Activated naive CD8-positive, alpha-beta T cell (primary cell): Measurements from ENCODE around the gene DCAF15.
A peak's percentile ranks its signal among the peaks of the same experiment; 100 is the strongest.

Source experiments
- H3K27ac Mint-ChIP-seq: one replicate; pipeline ENCODE4 v1.8.0; 2021; ENCODE audit warnings: mixed read lengths
- H3K27me3 Mint-ChIP-seq: one replicate; pipeline ENCODE4 v1.8.0; 2021; ENCODE audit warnings: mixed read lengths
- H3K36me3 Mint-ChIP-seq: one replicate; pipeline ENCODE4 v1.8.0; 2021; ENCODE audit warnings: mixed read lengths
- H3K4me1 Mint-ChIP-seq: one replicate; pipeline ENCODE4 v1.8.0; 2021; ENCODE audit warnings: low read depth, mixed read lengths
- H3K4me3 Mint-ChIP-seq: one replicate; pipeline ENCODE4 v1.8.0; 2021; ENCODE audit warnings: mild to moderate bottlenecking, mixed read lengths
- H3K9me3 Mint-ChIP-seq: one replicate; pipeline ENCODE4 v1.8.0; 2021; ENCODE audit warnings: low read depth, mixed read lengths

The DCAF15 gene, protein sequence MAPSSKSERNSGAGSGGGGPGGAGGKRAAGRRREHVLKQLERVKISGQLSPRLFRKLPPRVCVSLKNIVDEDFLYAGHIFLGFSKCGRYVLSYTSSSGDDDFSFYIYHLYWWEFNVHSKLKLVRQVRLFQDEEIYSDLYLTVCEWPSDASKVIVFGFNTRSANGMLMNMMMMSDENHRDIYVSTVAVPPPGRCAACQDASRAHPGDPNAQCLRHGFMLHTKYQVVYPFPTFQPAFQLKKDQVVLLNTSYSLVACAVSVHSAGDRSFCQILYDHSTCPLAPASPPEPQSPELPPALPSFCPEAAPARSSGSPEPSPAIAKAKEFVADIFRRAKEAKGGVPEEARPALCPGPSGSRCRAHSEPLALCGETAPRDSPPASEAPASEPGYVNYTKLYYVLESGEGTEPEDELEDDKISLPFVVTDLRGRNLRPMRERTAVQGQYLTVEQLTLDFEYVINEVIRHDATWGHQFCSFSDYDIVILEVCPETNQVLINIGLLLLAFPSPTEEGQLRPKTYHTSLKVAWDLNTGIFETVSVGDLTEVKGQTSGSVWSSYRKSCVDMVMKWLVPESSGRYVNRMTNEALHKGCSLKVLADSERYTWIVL

GRCh38 chr19:13952154-13952930 is at the start of gene DCAF15:
Gene DCAF15, plus strand, starts transcription at chr19:13952509. Its CDS starts 4 bp downstream, at chr19:13952513.
- Mint-ChIP-seq H3K9me3 (no peaks in the 10 kb centered on the region), H3K27ac (peak within 1 kb of the TSS; percentile 90), H3K36me3 (no peaks in the 10 kb centered on the region), H3K4me1 (peaks cover 22% of the 10 kb centered on the region), H3K4me3 (peak within 1 kb of the TSS; percentile 92), H3K27me3 (no peaks in the 10 kb centered on the region)

GRCh38 chr19:13902993-13903555 is 49.2 kb upstream of the DCAF15 start:
- Mint-ChIP-seq H3K36me3 (no peaks in the 10 kb centered on the region), H3K27ac (no peak overlapping the region), H3K27me3 (no peaks in the 10 kb centered on the region), H3K4me3 (no peak overlapping the region), H3K9me3 (no peaks in the 10 kb centered on the region), H3K4me1 (peaks cover 15% of the 10 kb centered on the region)

DNA sequence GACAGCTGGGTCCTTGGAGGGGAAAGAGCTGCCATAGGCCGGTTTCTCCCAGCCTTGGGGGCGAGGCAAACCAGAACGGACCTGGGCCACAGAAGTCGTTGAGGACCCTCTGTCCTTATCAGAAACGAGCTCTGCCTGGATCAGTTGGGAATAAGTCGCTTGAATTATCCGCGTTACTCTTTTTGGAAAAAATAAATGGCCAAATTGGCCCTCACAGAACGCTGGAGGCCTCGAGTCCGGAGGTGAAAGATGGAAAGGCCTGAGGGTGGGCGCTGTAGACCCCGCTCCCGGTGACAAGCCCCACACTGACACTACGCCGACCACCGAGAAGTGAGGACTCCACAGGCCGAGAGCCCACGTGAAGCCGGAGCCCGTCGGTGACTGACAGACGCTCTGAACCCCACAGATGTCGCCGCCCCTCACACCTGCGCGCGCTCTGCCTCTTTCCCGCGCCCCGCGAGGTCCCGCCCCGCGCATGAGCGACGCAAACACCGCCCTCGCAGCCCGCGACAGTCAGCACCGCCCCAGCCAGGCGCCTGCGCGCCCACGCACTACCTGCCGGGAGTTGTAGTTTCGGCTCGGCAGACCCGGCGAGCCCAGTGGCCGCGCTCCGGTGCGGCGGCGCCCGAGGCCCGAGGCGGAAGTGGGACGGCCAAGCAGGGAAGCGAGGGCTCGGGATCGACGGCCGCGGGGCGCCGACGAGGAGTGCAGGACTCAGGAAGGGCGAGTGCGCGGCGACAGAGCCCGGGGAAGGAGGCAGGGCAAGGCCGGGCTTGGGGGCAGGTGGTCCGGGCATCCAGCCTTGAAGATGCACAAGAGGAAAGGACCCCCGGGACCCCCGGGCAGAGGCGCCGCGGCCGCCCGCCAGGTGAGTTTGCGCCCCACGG is 46.4 kb upstream of the DCAF15 start, which contains the start of the genes BRME1 and CC2D1A:
Gene BRME1, minus strand, starts transcription at position 484 of the 887 bp plus-strand sequence. CDS start 1,225 bp downstream, outside the sequence.
Gene CC2D1A, plus strand, starts transcription at position 568 of the 887 bp plus-strand sequence. Its CDS starts 241 bp downstream, at position 809.
- Mint-ChIP-seq H3K36me3 (no peaks in the 10 kb centered on the region), H3K9me3 (no peaks in the 10 kb centered on the region), H3K4me3 (peak within 1 kb of the TSS; percentile 87), H3K27ac (peak within 1 kb of the TSS; percentile 89), H3K27me3 (no peaks in the 10 kb centered on the region), H3K4me1 (peaks cover 15% of the 10 kb centered on the region)

DNA sequence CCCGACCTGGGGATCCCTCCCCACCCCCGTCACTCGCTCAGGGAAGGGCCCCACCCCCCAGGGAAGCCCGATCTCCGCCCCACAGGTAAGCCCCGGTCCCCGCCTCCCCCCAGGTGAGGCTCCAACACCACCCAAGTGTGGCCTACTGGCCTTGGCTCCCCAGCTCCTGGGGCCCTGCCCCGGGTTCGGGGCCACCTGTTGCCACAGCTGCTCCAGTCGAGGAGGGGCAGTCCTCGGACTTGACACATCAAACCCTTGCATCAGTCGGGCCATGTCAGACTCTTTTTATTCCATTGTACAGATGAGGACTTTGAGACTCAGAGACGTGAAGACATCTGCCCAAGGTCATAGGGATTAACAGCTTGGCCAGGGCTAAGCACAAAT is 45.8 kb upstream of the DCAF15 start:
- peak overlapping the region; percentile 87 for H3K4me3 Mint-ChIP-seq
- peaks cover 15% of the 10 kb centered on the region for H3K4me1 Mint-ChIP-seq
- no peaks in the 10 kb centered on the region for H3K27me3 Mint-ChIP-seq
- no peaks in the 10 kb centered on the region for H3K9me3 Mint-ChIP-seq
- no peaks in the 10 kb centered on the region for H3K36me3 Mint-ChIP-seq
- H3K27ac Mint-ChIP-seq = no peak overlapping the region

DNA sequence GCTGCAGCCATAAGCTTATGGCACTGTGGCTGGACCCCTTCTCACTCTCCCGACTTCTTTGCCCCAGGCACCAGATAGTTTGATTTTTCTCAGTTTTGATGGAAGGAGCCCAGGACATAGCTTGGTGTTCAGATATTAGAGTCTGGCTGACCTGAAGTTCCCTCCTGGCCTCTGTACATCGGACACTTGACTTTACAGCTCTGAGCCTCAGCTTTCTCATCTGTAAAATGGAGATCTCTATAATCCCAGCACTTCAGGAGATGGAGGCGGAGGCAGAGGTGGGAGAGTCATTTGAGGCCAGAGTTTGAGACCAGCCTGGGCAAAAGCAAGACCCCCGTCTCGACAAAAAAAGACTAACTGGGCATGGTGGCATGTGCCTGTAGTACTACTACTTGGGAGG is 45.4 kb upstream of the DCAF15 start:
- Mint-ChIP-seq H3K36me3 (no peaks in the 10 kb centered on the region), H3K4me3 (peak overlapping the region; percentile 87), H3K27me3 (no peaks in the 10 kb centered on the region), H3K4me1 (peaks cover 15% of the 10 kb centered on the region), H3K9me3 (no peaks in the 10 kb centered on the region), H3K27ac (peak overlapping the region; percentile 61)

DNA sequence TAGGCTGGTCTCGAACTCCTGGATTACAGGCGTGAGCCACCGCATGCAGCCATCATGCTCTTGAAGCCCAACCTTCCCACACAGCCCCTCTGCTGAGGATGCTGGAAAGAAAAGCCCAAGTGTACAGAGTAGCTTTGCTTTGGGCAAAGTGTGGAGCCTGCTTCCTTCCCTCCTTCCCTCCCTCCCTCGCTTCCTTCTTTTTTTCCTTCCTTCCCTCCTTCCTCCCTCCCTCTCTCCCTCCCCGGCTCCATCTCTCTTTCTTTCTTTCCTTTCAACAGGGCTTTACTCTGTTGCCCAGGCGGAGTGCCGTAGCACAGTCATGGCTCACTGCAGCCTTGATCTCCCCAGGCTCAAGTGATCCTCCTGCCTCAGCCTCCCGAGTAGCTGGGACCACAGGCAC is 43.6 kb upstream of the DCAF15 start:
- Mint-ChIP-seq H3K36me3 (no peaks in the 10 kb centered on the region), H3K4me1 (peaks cover 15% of the 10 kb centered on the region), H3K27ac (no peak overlapping the region), H3K27me3 (no peaks in the 10 kb centered on the region), H3K9me3 (no peaks in the 10 kb centered on the region), H3K4me3 (no peak overlapping the region)

GRCh38 chr19:13909430-13909829 is 42.9 kb upstream of the DCAF15 start:
- Mint-ChIP-seq H3K36me3 (no peaks in the 10 kb centered on the region), H3K4me1 (peaks cover 15% of the 10 kb centered on the region), H3K27ac (no peak overlapping the region)

GRCh38 chr19:13913352-13913751 is 39.0 kb upstream of the DCAF15 start:
- Mint-ChIP-seq H3K36me3 (no peaks in the 10 kb centered on the region), H3K4me3 (no peak overlapping the region)

More at GRCh38 chr19:13909430-13909829, 42.9 kb upstream of the DCAF15 start:
- Mint-ChIP-seq H3K27me3 (no peaks in the 10 kb centered on the region), H3K9me3 (no peaks in the 10 kb centered on the region), H3K4me3 (no peak overlapping the region)

DNA sequence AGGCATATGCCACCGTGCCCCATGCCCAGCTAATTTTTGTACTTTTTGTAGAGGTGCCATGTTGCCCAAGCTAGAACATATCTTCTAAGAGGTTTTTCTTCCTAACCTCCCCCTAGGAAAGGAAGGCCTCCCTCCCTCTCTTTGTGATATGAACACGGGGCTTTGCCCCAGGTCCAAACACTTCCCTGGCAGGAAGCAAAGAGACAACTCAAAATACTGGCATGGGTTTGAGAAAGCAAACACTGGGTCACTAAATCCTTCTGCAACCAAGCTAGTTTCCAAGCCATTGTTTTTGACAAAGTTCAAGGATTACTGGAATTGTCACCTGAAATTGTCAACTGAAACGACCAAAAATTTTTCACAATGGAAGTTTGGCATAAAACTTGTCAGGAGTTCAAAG is 37.5 kb upstream of the DCAF15 start:
- Mint-ChIP-seq H3K36me3 (no peaks in the 10 kb centered on the region), H3K9me3 (no peaks in the 10 kb centered on the region), H3K27ac (no peak overlapping the region), H3K27me3 (no peaks in the 10 kb centered on the region), H3K4me1 (no peaks in the 10 kb centered on the region), H3K4me3 (no peak overlapping the region)

More at GRCh38 chr19:13913352-13913751, 39.0 kb upstream of the DCAF15 start:
- Mint-ChIP-seq H3K4me1 (no peaks in the 10 kb centered on the region), H3K9me3 (no peaks in the 10 kb centered on the region), H3K27me3 (no peaks in the 10 kb centered on the region), H3K27ac (no peak overlapping the region)

- Mint-ChIP-seq H3K27ac (no peak overlapping the region), H3K4me1 (no peaks in the 10 kb centered on the region), H3K9me3 (no peaks in the 10 kb centered on the region), H3K4me3 (no peak overlapping the region), H3K27me3 (no peaks in the 10 kb centered on the region), H3K36me3 (peaks cover 9% of the 10 kb centered on the region)
Observed at GRCh38 chr19:13917888-13918406, 34.4 kb upstream of the DCAF15 start.

- Mint-ChIP-seq H3K36me3 (peaks cover 9% of the 10 kb centered on the region), H3K4me1 (no peaks in the 10 kb centered on the region), H3K27me3 (no peaks in the 10 kb centered on the region), H3K4me3 (no peak overlapping the region), H3K27ac (no peak overlapping the region), H3K9me3 (no peaks in the 10 kb centered on the region)
Observed at GRCh38 chr19:13918726-13919411, 33.4 kb upstream of the DCAF15 start.

DNA sequence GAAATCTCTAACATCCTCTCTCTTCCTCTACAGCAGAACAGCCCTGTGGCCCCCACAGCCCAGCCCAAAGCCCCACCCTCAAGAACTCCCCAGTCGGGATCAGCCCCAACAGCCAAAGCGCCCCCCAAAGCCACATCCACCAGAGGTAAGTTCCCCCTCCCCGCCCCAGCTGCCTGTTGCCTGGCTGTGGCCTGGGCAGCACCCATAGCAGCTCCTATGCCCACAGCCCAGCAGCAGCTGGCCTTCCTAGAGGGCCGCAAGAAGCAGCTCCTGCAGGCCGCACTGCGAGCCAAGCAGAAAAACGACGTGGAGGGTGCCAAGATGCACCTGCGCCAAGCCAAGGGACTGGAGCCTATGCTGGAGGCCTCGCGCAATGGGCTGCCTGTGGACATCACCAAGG is 31.8 kb upstream of the DCAF15 start:
- H3K27ac Mint-ChIP-seq = no peak overlapping the region
- no peaks in the 10 kb centered on the region for H3K27me3 Mint-ChIP-seq
- H3K4me1 Mint-ChIP-seq = no peaks in the 10 kb centered on the region
- no peak overlapping the region for H3K4me3 Mint-ChIP-seq
- peaks cover 13% of the 10 kb centered on the region for H3K36me3 Mint-ChIP-seq
- H3K9me3 Mint-ChIP-seq = no peaks in the 10 kb centered on the region

DNA sequence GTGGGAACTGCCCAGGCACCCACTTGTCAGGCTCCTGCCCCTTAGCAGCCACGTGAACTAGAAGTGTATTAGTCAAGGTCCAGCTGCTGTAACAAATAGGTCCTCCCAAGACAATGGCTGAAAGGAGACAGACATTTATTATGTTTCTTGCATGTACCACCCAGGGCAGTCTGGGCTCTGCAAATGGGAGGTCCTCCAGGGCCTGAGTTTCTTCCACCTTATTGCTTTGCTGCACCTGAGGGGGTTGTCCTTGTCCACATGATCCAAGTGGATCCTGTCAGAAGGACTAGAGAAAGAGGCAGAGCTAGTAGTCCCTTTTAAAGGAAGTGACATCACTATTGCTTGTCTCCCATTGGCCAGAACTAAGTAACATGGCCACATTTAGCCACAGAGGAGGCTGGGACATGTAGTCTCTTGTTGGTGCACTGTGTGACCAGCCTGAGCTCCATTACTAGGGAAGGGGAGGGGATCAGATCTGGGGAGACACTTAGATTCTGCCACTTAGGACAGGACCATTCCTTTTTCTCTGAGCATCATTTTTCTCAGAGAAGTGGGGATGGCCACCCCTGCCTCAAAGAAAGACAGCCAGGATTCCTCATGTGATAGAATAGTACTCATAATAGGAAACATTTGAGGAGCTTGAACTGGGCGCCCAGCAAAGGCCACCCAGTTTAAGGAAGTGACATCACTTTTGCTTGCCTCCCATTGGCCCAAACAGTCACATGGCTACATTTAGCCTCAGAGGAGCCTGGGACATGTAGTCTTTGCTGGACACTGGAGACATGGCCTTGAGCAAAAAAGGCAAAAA is 31.2 kb upstream of the DCAF15 start:
- Mint-ChIP-seq H3K9me3 (no peaks in the 10 kb centered on the region), H3K4me1 (no peaks in the 10 kb centered on the region), H3K4me3 (no peak overlapping the region), H3K27me3 (no peaks in the 10 kb centered on the region), H3K27ac (no peak overlapping the region), H3K36me3 (peaks cover 13% of the 10 kb centered on the region)
